Left hindlimb (tissue), 1 donor: Measurements from ENCODE around the gene FAM241B.

Experiments used
- DNase-seq: peaks from one replicate; pipeline ENCODE4 v3.0.0-alpha.2; 2018

The FAM241B gene

DNA sequence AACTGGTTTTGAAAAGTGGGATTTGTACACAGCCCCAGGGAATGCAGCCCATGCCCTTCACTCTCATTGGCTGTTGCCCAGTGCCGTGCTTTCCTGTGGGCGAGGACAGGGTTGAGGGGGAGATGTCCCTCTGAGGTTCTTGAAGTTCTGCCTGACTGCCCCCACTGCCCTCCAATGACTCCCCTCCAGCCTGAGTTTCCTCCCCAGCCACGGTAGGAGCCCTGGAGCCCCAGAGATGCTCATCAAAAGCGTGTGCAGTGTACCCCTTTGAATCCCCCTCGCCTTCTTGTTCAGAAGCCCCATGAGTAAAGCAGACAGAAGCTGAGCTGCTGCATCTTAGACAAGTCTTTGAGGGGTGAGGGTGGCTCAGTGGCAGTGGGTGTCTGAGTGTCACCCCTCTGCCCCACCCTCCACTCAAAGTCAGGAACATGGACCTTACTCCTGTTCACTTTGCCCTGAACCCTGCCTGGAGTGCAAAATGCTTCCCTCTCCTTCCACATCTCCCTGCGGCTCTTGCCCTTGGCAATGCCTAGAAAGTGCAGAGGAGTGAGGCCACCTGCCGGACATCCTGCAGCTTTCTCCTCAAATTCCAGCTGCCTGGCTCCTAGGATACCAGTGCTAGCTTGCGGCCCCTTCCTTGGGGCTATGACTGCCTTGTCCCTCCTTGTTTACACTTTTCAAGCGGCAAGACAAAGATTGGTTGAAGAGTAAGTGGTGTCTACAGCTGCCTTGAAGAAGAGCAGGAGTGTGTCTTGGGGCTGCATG, 19.9 kb downstream of the FAM241B start:
- no peak for DNase-seq

DNA sequence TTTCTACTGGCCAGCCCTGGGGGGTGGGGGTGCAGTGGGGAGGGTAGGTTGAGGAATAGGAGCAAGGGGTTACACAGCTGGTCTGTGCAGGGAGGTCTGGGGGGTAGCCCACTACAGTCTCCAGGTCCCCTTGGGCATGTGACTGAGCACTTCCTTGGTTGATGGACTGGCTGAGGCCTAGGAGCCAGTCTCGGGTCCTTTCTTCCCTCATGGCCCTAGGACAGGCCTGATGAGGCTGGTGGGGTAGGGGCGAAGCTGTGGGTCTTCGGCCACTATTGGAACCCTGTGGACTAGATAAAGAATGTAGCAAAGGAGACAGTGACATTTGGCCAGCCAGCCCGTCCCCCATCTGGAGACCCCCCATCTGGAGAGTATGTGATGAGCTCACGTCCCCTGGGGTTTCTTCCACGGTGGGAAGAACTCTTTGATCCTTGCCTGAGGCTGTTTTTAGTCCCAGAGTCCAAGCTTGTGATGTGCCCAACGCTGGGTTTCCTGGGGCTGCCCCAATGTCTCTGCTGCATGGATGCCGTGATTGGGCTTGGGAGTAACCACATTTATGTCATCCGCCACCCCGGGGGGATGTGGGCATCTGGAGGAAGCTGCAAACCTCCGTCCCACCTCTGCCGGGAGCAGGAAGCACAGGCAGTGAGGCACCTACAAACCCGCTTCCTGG, 20.7 kb downstream of the FAM241B start:
- no peak for DNase-seq

DNA sequence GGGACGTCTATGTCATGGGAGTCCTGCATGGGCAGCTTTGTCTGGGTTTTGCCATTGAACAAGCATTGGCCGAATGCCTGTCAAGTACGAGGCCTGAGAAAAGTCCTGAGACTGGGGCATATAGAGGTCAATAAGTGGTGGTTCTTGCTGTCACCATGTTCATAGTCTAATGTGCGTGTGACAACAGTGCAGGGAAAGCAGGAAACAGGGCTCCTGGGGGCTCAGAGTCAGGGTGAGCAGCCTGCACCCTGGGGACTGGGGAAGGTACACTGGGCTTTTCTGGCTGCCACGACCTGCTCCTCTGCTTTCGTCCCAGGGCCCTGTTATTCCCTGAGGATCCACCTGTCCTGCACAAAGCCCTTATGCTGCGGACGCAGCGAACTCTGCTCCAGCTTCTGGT, 21.3 kb downstream of the FAM241B start:
- DNase-seq = no peak

DNA sequence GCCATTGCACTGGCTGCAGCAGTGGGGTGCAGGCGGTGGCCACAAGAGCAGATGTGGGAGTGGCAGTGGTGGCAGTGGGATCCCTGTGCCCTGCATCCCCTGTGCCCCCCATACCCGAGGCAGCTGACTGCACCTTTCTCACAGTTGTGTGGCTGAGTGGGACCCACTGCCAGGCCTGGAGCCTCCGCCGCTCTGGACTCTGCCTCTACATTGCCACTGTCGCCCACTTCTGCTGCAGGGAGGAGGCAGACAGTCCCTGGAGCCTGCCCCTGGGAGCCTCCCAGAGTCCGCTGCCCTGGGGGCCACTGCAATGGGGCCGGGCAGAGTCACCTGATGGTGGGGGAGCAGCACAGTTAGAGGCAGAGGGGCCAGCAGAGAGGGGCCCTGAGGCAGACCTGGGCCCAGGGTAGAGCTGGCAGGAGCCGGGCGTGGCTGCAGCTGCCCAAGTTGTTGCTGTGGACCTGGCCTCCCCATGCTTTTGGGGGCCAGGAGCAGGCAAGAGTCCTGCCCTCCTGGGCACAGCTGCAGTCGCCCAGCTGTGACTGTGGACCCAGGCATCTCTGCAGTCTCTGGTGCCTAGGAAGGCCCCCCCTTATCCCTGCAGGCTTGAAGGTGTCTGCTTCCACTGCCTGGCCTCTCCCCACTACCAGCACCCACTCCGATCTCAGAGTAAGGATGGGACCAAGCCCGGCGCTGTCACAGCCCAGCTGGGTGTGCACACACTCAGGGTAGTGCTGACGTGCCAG, 22.2 kb downstream of the FAM241B start:
- DNase-seq = no peak

DNA sequence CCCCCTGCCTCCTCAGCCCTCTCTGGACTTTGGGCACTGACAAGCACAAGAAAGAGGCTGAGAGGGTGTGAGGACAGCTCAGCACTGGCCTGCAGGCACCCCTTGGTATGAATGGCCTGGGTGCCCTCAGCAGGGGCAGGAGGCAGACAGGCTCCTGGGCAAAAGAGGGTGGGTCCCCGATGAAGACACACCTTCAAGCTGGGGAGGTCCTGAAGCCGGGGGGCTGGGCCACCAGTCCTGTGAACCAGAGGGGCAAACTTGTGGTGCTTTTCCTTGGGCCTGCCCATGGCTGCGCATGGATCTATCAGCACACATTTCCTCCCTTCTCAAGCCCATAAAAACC, 22.8 kb downstream of the FAM241B start:
- DNase-seq = no peak

DNA sequence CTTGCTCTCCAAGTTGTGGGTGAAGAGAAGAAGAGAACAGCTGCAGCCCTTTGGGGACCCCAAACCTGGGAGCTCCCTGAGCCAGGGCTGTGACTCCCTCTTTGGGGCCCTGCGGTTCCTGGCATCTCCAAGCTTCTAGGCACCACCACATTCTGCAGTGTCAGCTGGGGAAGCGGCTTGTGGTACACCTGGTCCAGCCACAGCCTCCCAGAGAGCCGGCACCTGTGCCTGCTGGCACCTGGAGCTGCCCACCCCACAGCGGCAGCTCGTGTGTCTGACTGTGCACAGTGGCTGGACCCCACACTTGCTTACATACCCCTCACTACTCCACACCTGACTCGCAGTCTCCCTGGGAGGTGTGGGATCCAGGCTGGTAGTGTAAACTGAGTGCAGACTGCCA, 23.5 kb downstream of the FAM241B start:
- no peak for DNase-seq

DNA sequence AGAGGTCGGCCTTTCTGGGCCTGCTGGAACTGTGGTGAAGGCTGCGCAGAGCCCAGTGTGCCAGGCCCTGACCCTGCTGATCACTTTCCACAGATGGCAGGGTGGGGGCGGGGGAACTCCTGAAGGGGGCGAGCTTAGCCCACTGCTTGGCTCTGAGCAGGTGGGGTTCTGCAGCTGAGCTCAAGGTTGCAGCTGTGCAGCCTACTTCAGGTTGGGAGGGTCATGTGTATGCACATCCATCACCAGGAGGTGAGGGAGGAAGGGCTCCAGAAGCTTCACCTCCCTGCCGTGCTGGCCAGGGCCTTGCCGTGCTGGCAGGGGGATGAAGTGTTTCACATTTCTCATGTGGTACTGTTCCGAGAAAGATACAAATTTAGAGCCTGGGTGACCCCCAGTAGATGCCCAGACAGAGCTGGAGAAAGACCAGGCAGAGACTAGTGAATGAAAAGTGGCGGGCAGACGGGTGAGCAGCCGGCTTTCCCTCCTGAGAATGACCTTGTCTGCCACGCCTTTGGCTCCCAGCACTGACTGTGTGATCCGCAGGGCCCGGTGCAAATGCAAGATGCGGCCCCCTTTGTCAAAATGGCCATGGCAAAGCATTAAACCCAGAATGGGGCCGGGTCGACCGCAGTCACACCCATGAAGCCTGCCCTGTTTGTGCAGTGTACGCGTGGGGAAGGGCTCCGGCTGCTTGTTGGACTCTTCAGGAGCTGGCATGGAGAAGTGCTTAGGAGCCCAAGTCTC, 25.2 kb downstream of the FAM241B start:
- DNase-seq = no peak

DNA sequence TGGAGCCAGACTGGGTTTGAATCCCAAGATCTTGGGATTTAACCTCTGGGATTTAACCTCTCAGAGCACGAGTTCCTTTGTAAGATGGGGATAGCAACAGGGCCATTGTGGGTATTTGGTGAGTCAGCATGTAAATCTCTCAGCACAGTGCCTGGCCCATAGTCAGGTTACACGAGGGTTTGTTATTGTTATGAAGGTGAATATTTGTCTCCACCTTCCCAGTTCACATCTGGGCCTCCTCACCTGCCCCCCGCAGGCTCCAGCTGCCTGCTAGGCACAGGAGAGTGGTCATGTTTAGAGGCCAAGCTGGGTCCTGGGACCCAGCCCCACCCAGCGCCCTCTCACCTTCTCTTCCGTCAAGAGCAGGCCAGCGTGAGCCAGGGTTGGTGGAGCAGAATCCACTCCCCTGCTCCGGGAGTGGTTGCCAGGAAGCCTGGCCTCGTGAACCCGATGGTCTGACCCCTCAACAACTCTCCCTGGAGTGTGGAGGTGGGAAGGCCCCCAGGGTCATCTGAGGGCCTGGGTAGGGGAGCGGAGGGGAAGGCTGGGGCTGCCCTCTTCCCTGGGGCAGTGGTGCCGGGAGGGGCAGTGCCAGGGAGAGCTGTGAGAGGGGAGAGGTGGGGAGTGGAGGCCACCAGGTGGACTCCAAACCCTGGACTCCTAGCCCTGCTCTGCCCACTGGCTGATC, 26.0 kb downstream of the FAM241B start:
- DNase-seq = no peak

DNA sequence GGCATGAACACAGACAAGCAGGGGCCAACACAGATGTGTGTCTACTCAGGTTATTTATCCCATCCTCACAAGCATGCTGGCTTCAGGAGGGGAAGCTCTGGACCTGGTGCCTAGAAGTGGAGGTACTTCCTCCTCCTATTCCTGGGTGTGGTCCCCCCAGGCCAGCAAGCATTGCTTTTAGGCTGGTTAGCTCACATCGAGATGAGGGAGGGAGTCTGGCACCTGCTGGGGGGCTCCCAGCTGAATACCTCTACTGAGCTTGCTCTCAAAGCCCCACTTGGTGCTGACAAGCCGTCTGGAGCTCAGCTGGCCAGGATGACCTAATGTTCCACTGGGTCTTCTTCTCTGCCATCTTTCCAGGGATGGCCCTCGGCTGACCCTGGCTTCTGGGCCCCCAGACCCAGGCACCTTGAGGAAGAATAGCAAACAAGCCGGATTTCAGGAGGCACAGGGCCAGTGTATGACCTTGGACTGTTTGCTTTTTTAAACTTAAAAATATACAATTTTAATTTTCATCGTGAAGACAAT, 26.8 kb downstream of the FAM241B start:
- DNase-seq = no peak

DNA sequence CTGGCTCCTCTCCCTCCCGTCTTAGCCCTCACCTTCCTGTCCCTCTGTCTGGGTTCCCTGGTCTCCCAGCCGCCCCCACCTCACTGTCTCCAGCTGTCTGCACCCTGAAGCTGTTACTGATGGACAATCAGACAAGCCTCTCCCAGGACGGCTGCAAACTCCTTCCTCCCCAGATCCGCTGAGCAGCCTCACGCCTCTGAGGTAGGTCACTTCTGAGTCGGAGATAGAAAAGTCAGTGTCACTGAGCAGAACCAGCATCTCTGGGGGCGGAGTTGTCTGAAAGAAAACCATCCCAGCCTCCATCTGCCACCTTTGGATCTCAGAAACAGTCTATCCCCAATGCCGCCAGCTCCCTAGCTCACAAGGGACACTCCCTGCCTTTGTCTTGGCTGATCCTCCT, 27.4 kb downstream of the FAM241B start:
- no peak for DNase-seq

DNA sequence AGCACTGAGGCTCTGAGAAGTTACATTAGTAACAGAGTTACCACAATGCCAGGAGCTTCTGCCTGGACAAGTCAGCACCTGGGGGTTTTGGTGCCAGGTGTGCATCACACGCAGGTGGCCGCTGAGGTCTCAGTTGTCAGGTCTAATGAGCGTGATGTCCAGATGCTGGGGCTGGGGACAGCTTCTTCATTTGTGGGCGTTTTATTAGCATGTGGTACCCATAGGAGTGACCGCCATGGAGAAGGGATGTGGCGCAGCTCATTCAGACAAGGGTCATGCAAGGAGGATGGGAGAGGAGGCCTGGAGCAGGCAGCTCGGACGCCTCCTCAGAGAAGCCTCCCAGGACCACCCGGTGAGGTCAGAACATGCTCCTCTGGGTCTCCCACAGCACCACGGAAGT, 27.8 kb downstream of the FAM241B start:
- DNase-seq = no peak

DNA sequence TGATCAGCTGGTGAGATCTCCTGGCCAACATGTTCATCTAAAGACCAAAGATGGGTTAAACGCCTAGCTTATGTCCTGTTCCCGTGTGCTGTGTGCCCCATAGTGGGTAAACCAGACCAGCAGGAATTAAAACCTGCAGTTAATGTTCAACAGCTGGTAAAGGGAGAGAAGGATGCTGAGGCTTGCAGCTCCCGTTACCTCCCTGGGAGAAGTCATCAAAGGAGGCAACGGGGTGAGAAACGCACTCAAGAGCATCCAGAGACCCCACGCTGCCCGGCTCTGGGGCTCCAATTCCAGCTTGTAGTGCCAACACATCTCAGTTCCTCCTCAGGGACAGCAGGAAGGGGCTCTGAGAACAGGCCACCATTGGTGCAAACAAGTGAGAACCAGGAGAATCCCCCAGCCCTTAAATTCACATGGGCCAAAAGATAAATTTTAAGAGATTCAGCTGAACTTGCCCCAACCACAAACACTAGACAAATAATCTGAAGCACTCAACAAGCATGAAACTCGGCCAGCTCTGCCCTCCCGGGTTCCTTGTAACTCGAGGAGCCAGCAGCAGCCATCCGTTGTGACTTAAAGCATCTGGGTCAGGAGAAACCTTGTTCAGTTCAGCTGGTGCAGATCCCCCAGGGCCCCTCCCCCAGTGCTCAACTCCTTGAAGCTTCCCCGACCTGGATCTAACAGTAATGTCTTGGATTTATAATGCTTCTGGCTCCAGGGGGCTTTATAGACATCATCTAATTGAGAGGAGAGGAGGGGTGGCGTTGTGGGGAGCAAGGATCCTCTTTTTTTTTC, 29.4 kb downstream of the FAM241B start:
- no peak for DNase-seq

DNA sequence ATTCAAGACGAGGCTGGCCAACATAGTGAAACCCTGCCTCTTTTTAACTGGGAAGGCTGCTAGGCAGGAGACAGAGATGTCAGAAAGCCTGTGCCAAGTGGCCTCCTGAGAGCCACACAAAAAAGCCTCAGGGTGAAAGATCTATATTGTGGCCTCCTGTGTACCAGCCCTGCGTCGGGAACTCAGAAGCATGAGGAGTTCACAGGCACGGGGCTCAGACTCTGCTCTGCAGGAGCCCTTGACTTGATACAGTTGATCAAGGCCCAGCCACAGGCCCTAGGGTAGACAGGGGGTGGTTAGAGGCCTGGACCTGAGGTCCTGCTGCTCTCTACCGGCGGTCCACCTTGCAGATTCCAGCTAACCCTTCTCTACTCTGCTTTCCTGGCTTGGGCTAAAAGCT, 30.2 kb downstream of the FAM241B start:
- DNase-seq = no peak

DNA sequence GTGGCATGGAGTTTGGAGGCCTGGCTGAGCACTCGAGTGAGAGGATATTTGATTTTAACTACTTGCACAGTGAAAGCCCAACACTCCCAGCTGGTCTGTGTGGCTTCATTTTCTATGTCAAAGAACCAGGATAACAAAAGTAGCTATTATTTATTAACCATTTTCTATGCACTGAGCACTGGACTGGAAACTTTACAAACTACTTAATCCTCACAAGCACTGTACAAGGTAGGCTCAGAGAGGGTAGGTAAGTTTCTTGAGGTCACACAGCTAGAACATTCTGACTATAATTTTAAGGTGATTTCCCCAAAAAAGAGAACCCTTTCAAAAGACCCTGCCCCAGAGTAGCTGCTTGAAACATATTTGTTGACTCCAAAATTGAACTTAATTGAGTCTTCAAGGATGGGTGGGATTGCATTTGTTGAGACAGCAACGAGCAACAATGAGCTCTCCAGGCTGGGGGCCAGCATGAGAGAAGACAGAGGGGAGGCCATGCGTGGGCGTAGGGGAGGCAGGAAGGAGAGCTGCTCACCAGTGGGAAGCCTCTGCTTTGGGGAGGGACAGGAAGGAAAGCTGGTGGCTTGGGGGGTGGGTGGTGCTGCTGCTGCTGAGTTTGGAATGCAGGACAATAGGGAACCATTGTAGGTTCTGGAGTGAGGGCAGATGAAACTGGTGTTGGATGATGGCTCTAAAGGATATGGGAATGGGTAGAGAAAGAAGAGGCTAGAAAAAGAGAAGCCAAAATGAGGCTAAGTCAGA, 31.5 kb downstream of the FAM241B start:
- no peak for DNase-seq

DNA sequence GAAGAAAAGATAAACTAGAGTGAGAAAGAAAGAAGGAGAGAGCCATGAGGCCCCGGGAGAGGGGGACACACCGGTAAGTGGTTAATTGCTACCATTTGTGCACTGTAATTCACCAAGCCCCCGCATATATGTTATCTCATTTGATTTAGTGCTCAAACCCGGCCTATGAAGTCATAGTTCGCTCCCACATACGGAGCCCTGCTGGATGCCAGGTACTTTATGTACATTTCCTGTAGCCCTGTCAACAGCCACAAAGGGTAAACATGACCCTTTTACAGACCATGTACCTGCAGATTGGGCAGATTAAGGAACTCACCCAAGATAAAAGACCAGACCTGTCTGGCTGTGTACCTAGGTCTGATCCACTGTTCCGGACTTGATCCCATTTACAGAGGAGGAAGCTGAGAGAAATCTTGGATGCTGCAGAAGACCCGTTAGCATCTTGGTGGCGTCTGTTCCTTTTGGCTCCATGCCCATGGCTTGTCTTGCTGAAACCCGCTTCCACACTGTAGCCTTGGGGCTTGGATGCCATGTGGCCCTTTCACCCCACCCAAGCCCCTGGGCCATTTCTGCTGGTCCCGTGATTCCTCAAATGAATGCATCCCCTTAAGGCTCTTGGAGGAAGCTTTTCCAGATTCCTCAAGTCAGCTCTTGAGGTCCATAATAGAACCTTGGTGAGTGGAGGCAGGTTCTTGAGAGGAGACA, 32.3 kb downstream of the FAM241B start:
- no peak for DNase-seq

DNA sequence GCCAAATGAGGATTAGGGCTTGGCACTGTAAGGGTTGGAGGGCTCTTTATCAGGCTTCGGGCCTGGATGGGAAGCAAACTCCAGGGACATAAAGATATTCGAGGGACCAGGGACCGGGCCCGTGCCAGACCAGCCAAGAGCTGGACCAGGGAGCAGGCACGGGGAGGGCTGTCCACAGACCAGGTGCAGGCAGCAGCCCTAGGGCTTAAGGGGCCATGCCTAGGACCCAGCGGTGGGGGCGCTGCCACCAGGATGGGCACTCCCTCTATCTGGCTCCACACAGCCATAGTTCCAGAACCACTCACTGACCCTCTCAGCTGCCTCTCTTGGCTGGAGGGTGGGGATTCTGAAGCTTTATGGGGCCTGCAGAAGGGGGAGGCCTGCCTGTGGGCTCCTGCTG, 32.9 kb downstream of the FAM241B start:
- no peak for DNase-seq

DNA sequence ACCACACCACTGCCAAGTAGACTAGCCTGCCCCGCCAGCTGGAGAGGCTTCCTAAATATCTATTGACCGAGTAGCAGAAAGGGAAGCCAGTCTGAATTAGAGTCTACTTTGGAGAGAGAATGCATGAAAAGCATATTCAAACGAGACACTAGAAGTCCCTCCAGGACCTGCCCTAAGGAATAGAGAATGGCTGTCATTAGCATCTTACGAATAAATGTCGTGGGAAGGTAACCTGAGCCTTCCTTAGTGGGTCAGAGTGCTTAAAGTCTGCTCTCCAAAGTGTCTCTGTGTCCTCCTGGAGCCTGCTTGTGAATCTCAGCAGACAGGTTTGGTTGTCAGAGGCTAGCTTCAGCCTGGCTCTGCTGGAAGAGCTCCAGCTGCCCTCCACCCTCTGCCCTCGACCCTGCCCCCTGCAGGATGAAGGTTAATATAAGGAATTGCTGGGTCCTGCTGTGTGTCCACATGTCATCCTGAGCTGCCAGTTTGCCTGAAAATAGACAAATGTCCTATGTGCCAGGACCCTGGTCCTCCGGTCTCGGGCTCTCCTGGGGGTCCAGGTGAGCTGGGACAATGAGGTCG, 33.4 kb downstream of the FAM241B start:
- no peak for DNase-seq

DNA sequence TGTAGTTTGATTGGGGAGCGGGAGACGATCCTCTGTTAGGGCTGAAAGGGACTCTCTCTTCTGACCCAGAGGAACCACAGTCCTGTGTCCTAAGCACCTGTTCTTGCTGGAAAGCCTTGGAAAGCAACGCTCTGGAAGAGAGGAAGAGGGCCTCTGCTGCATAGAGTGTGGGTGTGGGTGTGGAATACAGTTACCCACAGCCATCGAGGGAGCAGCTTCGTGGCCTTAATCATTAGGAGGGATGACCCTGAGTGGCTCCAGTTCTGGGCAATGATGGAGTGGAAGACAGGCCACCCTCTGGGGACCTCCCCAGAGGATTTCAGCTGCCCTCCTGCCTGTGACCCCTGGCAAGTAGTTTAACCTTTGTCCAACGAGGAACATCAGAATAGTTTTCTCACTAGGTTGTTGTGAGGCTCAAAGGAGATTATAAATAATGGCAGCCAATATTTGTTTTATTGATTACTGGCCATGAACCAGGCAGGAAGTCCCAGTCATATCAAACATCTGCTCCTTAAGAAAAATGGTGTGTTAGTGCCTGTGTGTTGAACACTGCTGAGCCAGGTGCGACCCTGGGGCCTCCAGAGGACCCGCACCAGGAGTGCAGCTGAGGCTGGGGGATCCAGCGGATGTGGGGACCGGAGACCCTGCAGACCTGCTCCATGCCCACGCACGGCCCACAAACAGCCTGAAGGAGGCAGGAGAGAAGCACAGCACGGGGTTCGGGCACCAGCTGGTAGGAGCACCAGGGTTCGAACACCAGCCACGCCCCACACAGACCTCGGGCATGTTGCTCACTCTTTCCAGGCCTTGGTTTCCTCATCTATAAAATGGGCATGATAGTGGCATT, 35.6 kb downstream of the FAM241B start:
- no peak for DNase-seq

DNA sequence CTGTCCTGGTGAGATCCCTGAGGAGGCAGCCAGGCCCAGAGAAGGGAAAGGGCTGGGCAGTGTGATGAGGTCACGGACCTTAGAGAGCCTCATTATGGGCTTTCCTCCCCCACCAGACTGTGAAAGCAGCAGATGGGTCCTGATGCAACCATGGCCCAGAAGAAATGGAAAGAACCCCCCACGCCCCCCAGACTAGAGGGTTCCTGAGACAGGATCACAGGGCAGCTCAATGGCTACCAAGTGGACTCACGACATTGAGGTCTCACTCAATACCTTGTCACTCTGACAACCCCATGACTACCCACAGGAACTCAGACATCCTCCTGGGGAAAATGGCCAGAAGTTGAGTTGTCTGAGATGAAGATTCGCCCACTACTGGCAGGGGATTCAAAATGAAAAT, 36.7 kb downstream of the FAM241B start:
- DNase-seq = no peak
